ENCODE measurements around the gene DOCK9.

- TF ChIP-seq CTCF (IDR thresholded peaks at IDR 0.05) (no peak), EZH2 (IDR thresholded peaks at IDR 0.05; ENCODE audit: borderline replicate concordance, insufficient read depth, low read depth, low read length, poor library complexity, severe bottlenecking) (no peak)
These were observed 170.1 kb downstream of the DOCK9 start for GRCh38 chr13:98807774-98808173.
